Thoracic aorta (tissue), 2 donors: ENCODE data around the gene MED27. TPM values are rescaled to one million over a fixed set of nuclear protein-coding genes. Genes with fewer than 3 reads are reported as not detected.

Experiments used
- ATAC-seq: fragments of 150-250 bp; one replicate; pipeline ENCODE4 v1.8.0; 2017; ENCODE audit warnings: low read depth; ENCODE audit not compliant: insufficient number of reproducible peaks, low FRiP score
- DNase-seq: peaks from one replicate; pipeline ENCODE4 v3.0.0-alpha.2; 2020; ENCODE audit warnings: low spot score
- H3K27ac ChIP-seq, 2 donors: fragments of 200-600 bp; sonication (generic); 1 replicate in 1 of 2; 2 replicates in 1 of 2; pipeline ENCODE4 v1.5.1; 2016; ENCODE audit warnings: mild to moderate bottlenecking in 2 of 2, moderate library complexity in 2 of 2
- H3K27me3 ChIP-seq: fragments of 200-600 bp; sonication (generic); replicated peaks from 2 replicates; pipeline ENCODE4 v1.6.0; 2016; ENCODE audit warnings: mild to moderate bottlenecking; ENCODE audit not compliant: insufficient read depth
- H3K36me3 ChIP-seq: fragments of 200-600 bp; sonication (generic); one replicate; pipeline ENCODE4 v1.5.1; 2016
- H3K4me1 ChIP-seq, 2 donors: fragments of 200-600 bp; sonication (generic); 1 replicate in 1 of 2; 2 replicates in 1 of 2; pipeline versions ENCODE4 v1.5.1 to v1.6.0; 2016; ENCODE audit warnings: low read depth in 2 of 2, mild to moderate bottlenecking in 1 of 2; ENCODE audit not compliant: control insufficient read depth in 1 of 2
- H3K4me3 ChIP-seq: fragments of 200-600 bp; sonication (generic); 2 replicates; pipeline ENCODE4 v1.5.1; 2016; ENCODE audit warnings: mild to moderate bottlenecking
- H3K9me3 ChIP-seq: fragments of 200-600 bp; sonication (generic); 2 replicates; pipeline ENCODE4 v1.5.1; 2016
- CTCF ChIP-seq: fragments of 200-600 bp; sonication (generic); IDR thresholded peaks from one replicate; pipeline ENCODE4 v1.5.1; 2019; ENCODE audit warnings: antibody characterized with exemption
- total RNA-seq, 2 donors: library from RNA; depleted of rRNA; stranded (reverse); fragments of >200 nt; gene quantifications; one replicate each; pipeline versions ENCODE4 v1.1.0 to v1.2.3, GENCODE V29; 2016

MED27 gene
- total RNA-seq, 2 donors from 2014 or later = 19.3 to 26.5 TPM

- Histone ChIP-seq H3K27ac (no peak overlapping the region), H3K36me3 (no peaks in the 10 kb centered on the region), H3K4me1 (peaks cover 4 to 13% of the 10 kb centered on the region in 2 donors), H3K27me3 (no peaks in the 10 kb centered on the region), H3K4me3 (no peak overlapping the region), H3K9me3 (no peaks in the 10 kb centered on the region)
- TF ChIP-seq CTCF = no peak
- DNase-seq (no peak), ATAC-seq (no peak)
Observed at GRCh38 chr9:132005899-132006298, 73.8 kb downstream of the MED27 start.

- no peaks in the 10 kb centered on the region for H3K36me3 ChIP-seq
- H3K27me3 ChIP-seq = no peaks in the 10 kb centered on the region
- H3K4me3 ChIP-seq = no peak overlapping the region
- no peak for ATAC-seq
- H3K9me3 ChIP-seq = no peaks in the 10 kb centered on the region
- DNase-seq = no peak
- peaks cover 4 to 13% of the 10 kb centered on the region in 2 donors for H3K4me1 ChIP-seq
- no peak overlapping the region for H3K27ac ChIP-seq
- TF ChIP-seq CTCF = no peak
Observed at GRCh38 chr9:132004323-132004722, 75.3 kb downstream of the MED27 start.

- H3K4me3 ChIP-seq = no peak overlapping the region
- no peak for ATAC-seq
- TF ChIP-seq CTCF = no peak
Observed at GRCh38 chr9:132003896-132004295, 75.8 kb downstream of the MED27 start.

DNA sequence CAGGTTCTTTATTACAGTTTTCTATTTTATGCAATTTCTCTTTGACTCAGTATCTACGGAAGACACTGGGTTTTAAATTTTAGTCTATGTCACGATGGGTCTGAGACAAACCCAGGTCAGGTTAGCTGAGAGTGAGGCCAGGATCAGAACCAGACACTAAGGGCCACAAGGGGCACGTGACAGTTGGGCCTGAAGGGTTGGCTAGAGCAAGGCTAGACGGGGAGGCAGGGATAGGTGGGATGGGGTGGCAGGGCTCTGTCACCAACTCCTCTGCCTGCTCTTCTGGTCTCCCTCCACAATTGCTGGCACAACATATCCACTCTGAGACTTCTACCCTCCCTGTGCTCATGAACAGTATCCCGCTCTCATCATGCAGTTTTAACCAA lies 76.4 kb downstream of the MED27 start:
- no peak for ATAC-seq
- Histone ChIP-seq H3K36me3 (no peaks in the 10 kb centered on the region), H3K4me3 (no peak overlapping the region), H3K27ac (no peak overlapping the region), H3K9me3 (no peaks in the 10 kb centered on the region), H3K4me1 (peaks cover 4 to 14% of the 10 kb centered on the region in 2 donors), H3K27me3 (no peaks in the 10 kb centered on the region)
- DNase-seq = no peak
- TF ChIP-seq CTCF = no peak

More at GRCh38 chr9:132003896-132004295, 75.8 kb downstream of the MED27 start:
- no peaks in the 10 kb centered on the region for H3K36me3 ChIP-seq
- no peak overlapping the region for H3K27ac ChIP-seq
- H3K9me3 ChIP-seq = no peaks in the 10 kb centered on the region
- no peak for DNase-seq
- H3K27me3 ChIP-seq = no peaks in the 10 kb centered on the region
- peaks cover 4 to 13% of the 10 kb centered on the region in 2 donors for H3K4me1 ChIP-seq

- DNase-seq (no peak), ATAC-seq (no peak)
- no peak for TF ChIP-seq CTCF
- Histone ChIP-seq H3K9me3 (no peaks in the 10 kb centered on the region), H3K4me1 (peaks cover 8 to 19% of the 10 kb centered on the region in 2 donors), H3K4me3 (no peak overlapping the region), H3K27me3 (no peaks in the 10 kb centered on the region), H3K36me3 (no peaks in the 10 kb centered on the region), H3K27ac (no peak overlapping the region)
Observed at GRCh38 chr9:132002643-132003318, 76.9 kb downstream of the MED27 start.
